WTC11 (cell line): Measurements from ENCODE around the gene AGAP3. TPM values are rescaled to one million over a fixed set of nuclear protein-coding genes. Genes with fewer than 3 reads are reported as not detected.

Experiments
- ATAC-seq: fragments of 200-7000 bp; cut with Tn5 transposase; 2 replicates; pipeline ENCODE4 v1.10.0; 2021; ENCODE audit warnings: mild to moderate bottlenecking, moderate library complexity
- CTCF ChIA-PET: fragments of 300-600 bp; sonication (Branson Sonifier 250); formaldehyde crosslinking; loops from one replicate; lab custom pipeline; 2021; ENCODE audit warnings: antibody characterized with exemption; lab: Charles Lee
- POLR2A ChIA-PET: fragments of 350-600 bp; sonication (Branson Sonifier 250); formaldehyde crosslinking; loops from one replicate; lab custom pipeline; 2021; ENCODE audit warnings: antibody characterized with exemption; lab: Charles Lee
- DNase-seq: peaks from one replicate; pipeline ENCODE4 v3.0.0; 2021; ENCODE audit warnings: low spot score
- H3K27ac Mint-ChIP-seq: 2 replicates; pipeline ENCODE4 v1.8.0; 2021; ENCODE audit warnings: mixed read lengths
- H3K27me3 Mint-ChIP-seq: 2 replicates; pipeline ENCODE4 v1.8.0; 2021; ENCODE audit warnings: low read depth, mild to moderate bottlenecking, moderate library complexity, mixed read lengths
- H3K36me3 Mint-ChIP-seq: 2 replicates; pipeline ENCODE4 v1.8.0; 2021; ENCODE audit warnings: mixed read lengths
- H3K4me1 Mint-ChIP-seq: 2 replicates; pipeline ENCODE4 v1.8.0; 2022; ENCODE audit warnings: mixed read lengths
- H3K4me3 Mint-ChIP-seq: 2 replicates; pipeline ENCODE4 v1.8.0; 2021; ENCODE audit warnings: mild to moderate bottlenecking, moderate library complexity, mixed read lengths
- H3K9me3 Mint-ChIP-seq: 2 replicates; pipeline ENCODE4 v1.8.0; 2021; ENCODE audit warnings: mixed read lengths
- CREM ChIP-seq: sonication (generic); formaldehyde crosslinking; IDR thresholded peaks from 2 replicates; pipeline ENCODE4 v1.8.1; 2022; ENCODE audit warnings: mild to moderate bottlenecking, missing genetic modification reagents, moderate library complexity
- E2F1 ChIP-seq: sonication (generic); formaldehyde crosslinking; IDR thresholded peaks from 2 replicates; pipeline ENCODE4 v1.8.0; 2022; ENCODE audit warnings: mild to moderate bottlenecking, missing genetic modification reagents
- ESRRA ChIP-seq: sonication (generic); formaldehyde crosslinking; IDR thresholded peaks from 2 replicates; pipeline ENCODE4 v1.8.1; 2022; ENCODE audit warnings: mild to moderate bottlenecking, missing genetic modification reagents, borderline replicate concordance
- ETV6 ChIP-seq: sonication (generic); formaldehyde crosslinking; IDR thresholded peaks from 2 replicates; pipeline ENCODE4 v1.8.1; 2022; ENCODE audit warnings: mild to moderate bottlenecking, missing genetic modification reagents
- FOXP1 ChIP-seq: sonication (generic); formaldehyde crosslinking; IDR thresholded peaks from 2 replicates; pipeline ENCODE4 v1.8.0; 2022; ENCODE audit warnings: missing genetic modification reagents, mild to moderate bottlenecking, moderate library complexity, borderline replicate concordance
- FOXP4 ChIP-seq: sonication (generic); formaldehyde crosslinking; IDR thresholded peaks from 2 replicates; pipeline ENCODE4 v1.8.0; 2022; ENCODE audit warnings: mild to moderate bottlenecking, missing genetic modification reagents
- IRF2 ChIP-seq: sonication (generic); formaldehyde crosslinking; IDR thresholded peaks from 2 replicates; pipeline ENCODE4 v1.8.0; 2022; ENCODE audit warnings: low read depth, missing genetic modification reagents, borderline replicate concordance
- MAX ChIP-seq: sonication (generic); formaldehyde crosslinking; IDR thresholded peaks from 2 replicates; pipeline ENCODE4 v1.8.0; 2022; ENCODE audit warnings: mild to moderate bottlenecking, missing genetic modification reagents
- NFYB ChIP-seq: sonication (generic); formaldehyde crosslinking; conservative IDR thresholded peaks from 2 replicates; pipeline ENCODE4 v1.8.0; 2022; ENCODE audit warnings: low read depth, missing genetic modification reagents
- NR3C1 ChIP-seq: sonication (generic); formaldehyde crosslinking; conservative IDR thresholded peaks from 2 replicates; pipeline ENCODE4 v1.8.1; 2023; ENCODE audit warnings: low read depth, mild to moderate bottlenecking, missing genetic modification reagents
- OVOL2 ChIP-seq: fragments of 250-450 bp; sonication (Bioruptor Pico); IDR thresholded peaks from 2 replicates; pipeline ENCODE4 v1.9.0; 2021; ENCODE audit warnings: mild to moderate bottlenecking, borderline replicate concordance
- RELA ChIP-seq: sonication (generic); formaldehyde crosslinking; IDR thresholded peaks from 2 replicates; pipeline ENCODE4 v1.8.1; 2022; ENCODE audit warnings: missing genetic modification reagents, mild to moderate bottlenecking, borderline replicate concordance
- RORB ChIP-seq: fragments of 250-450 bp; sonication (Bioruptor Pico); IDR thresholded peaks from 2 replicates; pipeline ENCODE4 v1.9.0; 2021; ENCODE audit warnings: mild to moderate bottlenecking
- SOX15 ChIP-seq: fragments of 250-450 bp; sonication (Bioruptor Pico); IDR thresholded peaks from 2 replicates; pipeline ENCODE4 v1.9.0; 2021; ENCODE audit warnings: mild to moderate bottlenecking
- ZMAT4 ChIP-seq: fragments of 250-450 bp; sonication (Bioruptor Pico); IDR thresholded peaks from 2 replicates; pipeline ENCODE4 v1.9.0; 2021; ENCODE audit warnings: mild to moderate bottlenecking
- ZNF121 ChIP-seq: sonication (generic); formaldehyde crosslinking; IDR thresholded peaks from 2 replicates; pipeline ENCODE4 v1.8.0; 2023; ENCODE audit warnings: missing genetic modification reagents
- ZNF138 ChIP-seq: sonication (generic); formaldehyde crosslinking; conservative IDR thresholded peaks from 2 replicates; pipeline ENCODE4 v1.8.1; 2022; ENCODE audit warnings: mild to moderate bottlenecking, moderate library complexity, missing genetic modification reagents
- ZNF232 ChIP-seq: sonication (generic); formaldehyde crosslinking; IDR thresholded peaks from 2 replicates; pipeline ENCODE4 v1.8.0; 2022; ENCODE audit warnings: mild to moderate bottlenecking, missing genetic modification reagents
- ZNF317 ChIP-seq: sonication (generic); formaldehyde crosslinking; IDR thresholded peaks from 2 replicates; pipeline ENCODE4 v1.8.1; 2023; ENCODE audit warnings: low read depth, mild to moderate bottlenecking, moderate library complexity, missing genetic modification reagents, borderline replicate concordance
- ZNF423 ChIP-seq: fragments of 250-450 bp; sonication (Bioruptor Pico); IDR thresholded peaks from 2 replicates; pipeline ENCODE4 v2.1.2; 2022; ENCODE audit warnings: mild to moderate bottlenecking, moderate library complexity
- total RNA-seq: library from RNA; stranded (reverse); gene quantifications from 3 replicates; pipeline ENCODE4 v1.2.3, GENCODE V29; 2021
- TF ChIP-seq, protein P1 (sequence below): sonication (generic); formaldehyde crosslinking; IDR thresholded peaks from 2 replicates; pipeline ENCODE4 v1.8.0; 2022; ENCODE audit warnings: mild to moderate bottlenecking, missing genetic modification reagents
- TF ChIP-seq, protein P2 (sequence below): fragments of 250-450 bp; sonication (Bioruptor Pico); IDR thresholded peaks from 2 replicates; pipeline ENCODE4 v1.9.0; 2021; ENCODE audit warnings: mild to moderate bottlenecking, borderline replicate concordance

Gene AGAP3
- total RNA-seq, 1 experiment from 2014 or later = 163 TPM

- TF ChIP-seq ETV6 (CRISPR knock-in tag) (no peak), SOX15 (CRISPR knock-in tag) (no peak), RELA (no peak), ZNF317 (no peak), CREM (CRISPR knock-in tag) (no peak), ZMAT4 (CRISPR knock-in tag) (no peak), FOXP1 (CRISPR knock-in tag) (no peak), NR3C1 (CRISPR knock-in tag) (no peak)
- TF ChIP-seq, all 79 proteins: peak for 0
Observed at GRCh38 chr7:151176401-151176800, 90.1 kb downstream of the AGAP3 start (continued).

DNA sequence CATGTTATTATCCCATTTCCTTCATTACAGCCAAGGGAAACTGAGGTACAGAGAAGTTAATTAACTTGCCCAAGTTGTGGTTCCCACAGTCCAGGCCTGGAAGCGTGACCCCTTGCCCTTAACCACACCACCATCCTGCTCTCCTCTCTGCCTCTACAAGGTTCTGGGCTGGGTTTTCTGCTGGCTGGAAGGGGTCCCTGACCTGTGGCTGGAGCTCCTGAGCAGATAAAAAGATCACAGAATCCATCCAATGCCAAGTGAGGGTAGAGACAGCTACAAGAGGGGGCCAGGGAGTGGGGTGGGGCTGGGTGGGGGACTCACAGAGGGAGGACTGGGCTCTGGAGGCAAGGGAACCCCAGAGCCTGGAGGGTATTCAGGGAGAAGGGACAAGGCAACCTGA is 91.0 kb downstream of the AGAP3 start:
- TF ChIP-seq ZNF232 = no peak
- TF ChIP-seq OVOL2 (CRISPR knock-in tag) = no peak
- no peak for TF ChIP-seq ZNF121 (CRISPR knock-in tag)
- TF ChIP-seq ZNF423 (CRISPR knock-in tag) = no peak
- TF ChIP-seq SOX15 (CRISPR knock-in tag) = no peak
- TF ChIP-seq, protein P1, sequence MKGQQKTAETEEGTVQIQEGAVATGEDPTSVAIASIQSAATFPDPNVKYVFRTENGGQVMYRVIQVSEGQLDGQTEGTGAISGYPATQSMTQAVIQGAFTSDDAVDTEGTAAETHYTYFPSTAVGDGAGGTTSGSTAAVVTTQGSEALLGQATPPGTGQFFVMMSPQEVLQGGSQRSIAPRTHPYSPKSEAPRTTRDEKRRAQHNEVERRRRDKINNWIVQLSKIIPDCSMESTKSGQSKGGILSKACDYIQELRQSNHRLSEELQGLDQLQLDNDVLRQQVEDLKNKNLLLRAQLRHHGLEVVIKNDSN (CRISPR knock-in tag) = no peak
- no peak for TF ChIP-seq E2F1 (CRISPR knock-in tag)
- no peak for TF ChIP-seq ESRRA (CRISPR knock-in tag)
- no peak for TF ChIP-seq IRF2 (CRISPR knock-in tag)
- no peak for TF ChIP-seq NFYB (CRISPR knock-in tag)
- TF ChIP-seq, protein P2, sequence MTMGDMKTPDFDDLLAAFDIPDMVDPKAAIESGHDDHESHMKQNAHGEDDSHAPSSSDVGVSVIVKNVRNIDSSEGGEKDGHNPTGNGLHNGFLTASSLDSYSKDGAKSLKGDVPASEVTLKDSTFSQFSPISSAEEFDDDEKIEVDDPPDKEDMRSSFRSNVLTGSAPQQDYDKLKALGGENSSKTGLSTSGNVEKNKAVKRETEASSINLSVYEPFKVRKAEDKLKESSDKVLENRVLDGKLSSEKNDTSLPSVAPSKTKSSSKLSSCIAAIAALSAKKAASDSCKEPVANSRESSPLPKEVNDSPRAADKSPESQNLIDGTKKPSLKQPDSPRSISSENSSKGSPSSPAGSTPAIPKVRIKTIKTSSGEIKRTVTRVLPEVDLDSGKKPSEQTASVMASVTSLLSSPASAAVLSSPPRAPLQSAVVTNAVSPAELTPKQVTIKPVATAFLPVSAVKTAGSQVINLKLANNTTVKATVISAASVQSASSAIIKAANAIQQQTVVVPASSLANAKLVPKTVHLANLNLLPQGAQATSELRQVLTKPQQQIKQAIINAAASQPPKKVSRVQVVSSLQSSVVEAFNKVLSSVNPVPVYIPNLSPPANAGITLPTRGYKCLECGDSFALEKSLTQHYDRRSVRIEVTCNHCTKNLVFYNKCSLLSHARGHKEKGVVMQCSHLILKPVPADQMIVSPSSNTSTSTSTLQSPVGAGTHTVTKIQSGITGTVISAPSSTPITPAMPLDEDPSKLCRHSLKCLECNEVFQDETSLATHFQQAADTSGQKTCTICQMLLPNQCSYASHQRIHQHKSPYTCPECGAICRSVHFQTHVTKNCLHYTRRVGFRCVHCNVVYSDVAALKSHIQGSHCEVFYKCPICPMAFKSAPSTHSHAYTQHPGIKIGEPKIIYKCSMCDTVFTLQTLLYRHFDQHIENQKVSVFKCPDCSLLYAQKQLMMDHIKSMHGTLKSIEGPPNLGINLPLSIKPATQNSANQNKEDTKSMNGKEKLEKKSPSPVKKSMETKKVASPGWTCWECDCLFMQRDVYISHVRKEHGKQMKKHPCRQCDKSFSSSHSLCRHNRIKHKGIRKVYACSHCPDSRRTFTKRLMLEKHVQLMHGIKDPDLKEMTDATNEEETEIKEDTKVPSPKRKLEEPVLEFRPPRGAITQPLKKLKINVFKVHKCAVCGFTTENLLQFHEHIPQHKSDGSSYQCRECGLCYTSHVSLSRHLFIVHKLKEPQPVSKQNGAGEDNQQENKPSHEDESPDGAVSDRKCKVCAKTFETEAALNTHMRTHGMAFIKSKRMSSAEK (CRISPR knock-in tag) = no peak
- TF ChIP-seq FOXP4 (CRISPR knock-in tag) = no peak
- no peak for TF ChIP-seq MAX (CRISPR knock-in tag)
- no peak for TF ChIP-seq RORB (CRISPR knock-in tag)
- no peak for TF ChIP-seq ZNF138 (CRISPR knock-in tag)
- no peak for DNase-seq
- no peak for ATAC-seq
- Mint-ChIP-seq H3K4me1 (peaks cover 10% of the 10 kb centered on the region), H3K9me3 (peaks cover 5% of the 10 kb centered on the region), H3K27ac (no peak overlapping the region), H3K4me3 (no peak overlapping the region), H3K27me3 (peaks cover 56% of the 10 kb centered on the region), H3K36me3 (no peaks in the 10 kb centered on the region)
- ChIA-PET POLR2A (no interaction called here), CTCF (interaction anchor here (1.6 to 4.2 kb wide), 3 partner anchors 10 to 53 kb away, joined by 6 to 52 read pairs (median 15); partner anchors contain the start of gene GBX1)
